GM13977 (cell line): ENCODE measurements around the gene LY86.
"Not testable (repeated sequence)": the region's sequence is repeated elsewhere in the genome, so short reads cannot be mapped to it uniquely, and the experiment has no call there.

Experiments
- DNase-seq: peaks from one replicate; pipeline ENCODE4 v3.0.0; 2012; ENCODE audit warnings: low spot score
- CTCF ChIP-seq: IDR thresholded peaks from 2 replicates; pipeline ENCODE4 v1.5.1; 2012; ENCODE audit warnings: mild to moderate bottlenecking, control low read depth; ENCODE audit not compliant: insufficient read depth; ENCODE audit errors: extremely low read depth, missing control alignments
- in situ Hi-C: fragments of 300-500 bp; cut with MboI; formaldehyde crosslinking; loops from one replicate; pipeline ENCODE4 v1.12.0; 2022; ENCODE audit warnings: low sequenced_read_pairs, low pct_unique_long_range_greater_than_20kb, mixed read lengths, inconsistent platforms; ENCODE audit not compliant: unreplicated experiment

LY86 gene

GRCh38 chr6:6599468-6599873 is 11.0 kb downstream of the LY86 start:
- DNase-seq: no peak
- TF ChIP-seq CTCF: no peak
- in situ Hi-C loops: no loop called here

GRCh38 chr6:6600875-6601274 is 12.4 kb downstream of the LY86 start:
- no peak for DNase-seq
- in situ Hi-C loops: no loop called here
- TF ChIP-seq CTCF: no peak

- in situ Hi-C loops: no loop called here
- TF ChIP-seq CTCF: no peak
- no peak for DNase-seq
Observed at GRCh38 chr6:6602262-6602661, 13.7 kb downstream of the LY86 start.

GRCh38 chr6:6603317-6603716 is 14.8 kb downstream of the LY86 start:
- no peak for DNase-seq
- in situ Hi-C loops: no loop called here
- TF ChIP-seq CTCF: no peak

GRCh38 chr6:6604015-6604414 is 15.5 kb downstream of the LY86 start:
- DNase-seq: no peak
- in situ Hi-C loops: no loop called here
- no peak for TF ChIP-seq CTCF

- TF ChIP-seq CTCF: no peak
- in situ Hi-C loops: no loop called here
- DNase-seq: no peak
Observed at GRCh38 chr6:6604566-6604965, 16.0 kb downstream of the LY86 start.

GRCh38 chr6:6605873-6606272 is 17.4 kb downstream of the LY86 start:
- TF ChIP-seq CTCF: no peak
- in situ Hi-C loops: no loop called here
- DNase-seq: no peak

- in situ Hi-C loops: not testable (repeated sequence)
Observed at GRCh38 chr6:6606391-6607030, 18.0 kb downstream of the LY86 start.

More at GRCh38 chr6:6606391-6607030, 18.0 kb downstream of the LY86 start:
- DNase-seq: not testable (repeated sequence)
